Thoracic aorta (tissue), 2 donors: Measurements from ENCODE around the gene CCDC91. TPM values are rescaled to one million over a fixed set of nuclear protein-coding genes. Genes with fewer than 3 reads are reported as not detected.

Source experiments
- ATAC-seq: fragments of 150-250 bp; one replicate; pipeline ENCODE4 v1.8.0; 2017; ENCODE audit warnings: low read depth; ENCODE audit not compliant: insufficient number of reproducible peaks, low FRiP score
- DNase-seq: peaks from one replicate; pipeline ENCODE4 v3.0.0-alpha.2; 2020; ENCODE audit warnings: low spot score
- H3K27ac ChIP-seq, 2 donors: fragments of 200-600 bp; sonication (generic); 1 replicate in 1 of 2; 2 replicates in 1 of 2; pipeline ENCODE4 v1.5.1; 2016; ENCODE audit warnings: mild to moderate bottlenecking in 2 of 2, moderate library complexity in 2 of 2
- H3K27me3 ChIP-seq: fragments of 200-600 bp; sonication (generic); replicated peaks from 2 replicates; pipeline ENCODE4 v1.6.0; 2016; ENCODE audit warnings: mild to moderate bottlenecking; ENCODE audit not compliant: insufficient read depth
- H3K36me3 ChIP-seq: fragments of 200-600 bp; sonication (generic); one replicate; pipeline ENCODE4 v1.5.1; 2016
- H3K4me1 ChIP-seq, 2 donors: fragments of 200-600 bp; sonication (generic); 1 replicate in 1 of 2; 2 replicates in 1 of 2; pipeline versions ENCODE4 v1.5.1 to v1.6.0; 2016; ENCODE audit warnings: low read depth in 2 of 2, mild to moderate bottlenecking in 1 of 2; ENCODE audit not compliant: control insufficient read depth in 1 of 2
- H3K4me3 ChIP-seq: fragments of 200-600 bp; sonication (generic); 2 replicates; pipeline ENCODE4 v1.5.1; 2016; ENCODE audit warnings: mild to moderate bottlenecking
- H3K9me3 ChIP-seq: fragments of 200-600 bp; sonication (generic); 2 replicates; pipeline ENCODE4 v1.5.1; 2016
- CTCF ChIP-seq: fragments of 200-600 bp; sonication (generic); IDR thresholded peaks from one replicate; pipeline ENCODE4 v1.5.1; 2019; ENCODE audit warnings: antibody characterized with exemption
- total RNA-seq, 2 donors: library from RNA; depleted of rRNA; stranded (reverse); fragments of >200 nt; gene quantifications; one replicate each; pipeline versions ENCODE4 v1.1.0 to v1.2.3, GENCODE V29; 2016

Gene CCDC91
- total RNA-seq, 2 donors from 2014 or later = 26.6 to 27.6 TPM

DNA sequence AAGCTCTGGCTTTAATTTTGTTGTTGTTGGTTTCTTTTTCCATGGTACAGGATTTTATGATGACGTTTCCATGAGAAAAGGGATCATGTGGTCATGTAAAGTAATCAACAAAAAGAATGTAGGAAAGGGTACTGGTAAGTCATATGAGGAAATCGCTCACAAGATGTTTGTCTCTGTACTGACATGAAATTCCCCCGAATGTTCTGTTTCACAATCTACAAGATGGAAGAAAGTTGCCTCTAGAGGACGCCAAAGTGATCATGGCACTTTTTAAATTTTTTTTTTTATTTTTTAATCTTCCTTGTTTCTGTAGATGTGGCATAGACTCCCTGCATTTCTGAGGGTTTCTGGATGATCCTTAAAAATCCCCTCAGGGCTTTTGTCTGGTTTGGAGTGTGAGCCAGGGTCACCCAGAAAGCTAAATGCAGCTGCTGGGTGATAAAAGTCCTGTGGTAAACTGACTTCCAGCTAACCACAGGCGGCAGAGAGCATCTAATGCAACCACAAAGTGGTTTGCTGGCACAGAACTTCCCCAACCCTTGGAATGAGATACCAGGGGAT is 393.5 kb downstream of the CCDC91 start:
- H3K27ac ChIP-seq = no peak overlapping the region
- H3K9me3 ChIP-seq = no peaks in the 10 kb centered on the region
- no peaks in the 10 kb centered on the region for H3K36me3 ChIP-seq
- ATAC-seq (no peak), DNase-seq (no peak)
- no peaks in the 10 kb centered on the region for H3K27me3 ChIP-seq
- no peaks in the 10 kb centered on the region for H3K4me1 ChIP-seq
- H3K4me3 ChIP-seq = no peak overlapping the region
- no peak for TF ChIP-seq CTCF

GRCh38 chr12:28585146-28585545 is 394.9 kb downstream of the CCDC91 start:
- Histone ChIP-seq H3K27me3 (no peaks in the 10 kb centered on the region), H3K4me1 (no peaks in the 10 kb centered on the region), H3K36me3 (no peaks in the 10 kb centered on the region), H3K9me3 (no peaks in the 10 kb centered on the region), H3K4me3 (no peak overlapping the region), H3K27ac (no peak overlapping the region)
- DNase-seq (no peak), ATAC-seq (no peak)
- no peak for TF ChIP-seq CTCF

DNA sequence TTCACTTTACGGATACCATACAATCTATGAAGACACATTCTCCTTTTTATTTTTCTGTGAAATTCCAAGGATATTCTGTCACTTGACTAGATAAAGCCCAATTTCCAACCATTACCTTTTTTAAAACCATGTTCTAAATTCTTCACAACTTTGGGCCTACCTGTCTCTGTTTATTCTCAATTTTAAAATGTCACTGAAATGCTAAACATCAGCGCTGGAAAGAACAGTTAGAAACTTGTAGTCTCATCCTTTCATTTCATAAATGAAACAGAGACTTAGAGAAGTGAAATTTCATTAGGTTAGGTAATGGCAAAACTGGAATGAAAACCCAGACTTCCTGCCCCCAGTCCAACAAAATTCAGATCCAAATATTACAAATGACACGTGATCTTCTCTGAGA is 396.2 kb downstream of the CCDC91 start:
- Histone ChIP-seq H3K4me1 (no peaks in the 10 kb centered on the region), H3K27ac (no peak overlapping the region), H3K36me3 (no peaks in the 10 kb centered on the region), H3K27me3 (no peaks in the 10 kb centered on the region), H3K9me3 (no peaks in the 10 kb centered on the region), H3K4me3 (no peak overlapping the region)
- DNase-seq (no peak), ATAC-seq (no peak)
- TF ChIP-seq CTCF = no peak

DNA sequence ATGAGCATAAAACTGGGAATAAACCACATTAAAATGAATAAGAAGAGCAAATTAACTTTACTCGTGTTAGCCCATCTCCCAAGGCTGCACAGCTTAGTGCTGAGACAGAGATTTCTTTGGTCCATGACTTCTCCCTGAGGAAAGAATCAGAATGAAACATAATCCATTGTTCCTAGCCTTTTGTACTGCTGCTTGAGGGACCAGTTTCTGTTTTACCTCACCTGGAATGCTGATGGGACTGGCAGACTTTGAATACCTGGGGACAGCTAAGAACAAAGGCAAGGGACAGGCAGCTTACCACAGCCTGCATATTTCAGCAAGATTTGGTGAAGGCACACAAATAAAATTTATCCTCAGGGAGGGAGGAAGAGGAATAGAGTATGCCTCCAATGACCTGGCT is 401.6 kb downstream of the CCDC91 start:
- peaks cover 13% of the 10 kb centered on the region for H3K9me3 ChIP-seq
- H3K4me3 ChIP-seq = no peak overlapping the region
- H3K27me3 ChIP-seq = no peaks in the 10 kb centered on the region
- no peak overlapping the region for H3K27ac ChIP-seq
- DNase-seq = no peak
- H3K4me1 ChIP-seq = no peaks in the 10 kb centered on the region
- no peaks in the 10 kb centered on the region for H3K36me3 ChIP-seq
- no peak for ATAC-seq
- no peak for TF ChIP-seq CTCF

Other genes with a start within 250 kb of the CCDC91 start
- 1 to 10 TPM; 5.6 to 8.1 TPM for gene PTHLH, start 217.7 kb upstream of the CCDC91 start, total RNA-seq